ENCODE data around the gene CDC23. TPM values are rescaled to one million over a fixed set of nuclear protein-coding genes. Genes with fewer than 3 reads are reported as not detected.

Gene CDC23
- total and polyA plus RNA-seq, 2 donors (not counting 1 experiment from before 2014, with no cell fraction given): 11.8 to 35.4 TPM

DNA sequence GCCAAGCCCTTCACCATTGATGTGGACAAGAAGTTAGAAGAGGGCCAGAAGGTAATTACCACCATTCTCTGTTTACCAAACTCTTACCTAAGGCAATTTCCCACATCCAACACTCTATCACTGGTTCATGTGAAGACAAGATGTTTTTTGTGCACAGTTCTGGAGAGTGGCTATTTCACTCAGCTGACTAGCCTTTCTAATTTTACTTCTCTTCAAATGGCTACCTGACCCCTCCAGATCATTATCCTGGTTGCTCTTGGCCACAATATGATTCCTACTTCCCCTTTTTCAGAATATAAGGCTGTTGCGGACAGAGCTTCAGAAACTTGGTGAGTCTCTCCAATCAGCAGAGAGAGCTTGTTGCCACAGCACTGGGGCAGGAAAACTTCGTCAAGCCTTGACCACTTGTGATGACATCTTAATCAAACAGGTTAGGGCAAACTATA, 27.1 kb downstream of the CDC23 start:
- H3K4me1 ChIP-seq (ENCODE audit: control insufficient read depth in 2 of 2, insufficient read depth in 2 of 2, low read length in 2 of 2): no peaks in the 10 kb centered on the region
- intact Hi-C loops (cut with micrococcal nuclease): no loop called here
- Mint-ChIP-seq H3K4me3 (no peak overlapping the region), H3K27me3 (no peaks in the 10 kb centered on the region), H3K4me1 (no peaks in the 10 kb centered on the region), H3K27ac (no peak overlapping the region), H3K9me3 (ENCODE audit: insufficient read depth) (no peaks in the 10 kb centered on the region)
- ChIA-PET CTCF (interaction anchor here (0.5 to 1.1 kb wide), 3 partner anchors 9 to 52 kb away, joined by 3 read pairs; no protein-coding TSS in a partner anchor), POLR2A (no interaction called here)
- H2AFZ ChIP-seq (ENCODE audit: insufficient read depth, low read depth, low read length, poor library complexity, severe bottlenecking): no peak overlapping the region
- TF ChIP-seq, protein P1, sequence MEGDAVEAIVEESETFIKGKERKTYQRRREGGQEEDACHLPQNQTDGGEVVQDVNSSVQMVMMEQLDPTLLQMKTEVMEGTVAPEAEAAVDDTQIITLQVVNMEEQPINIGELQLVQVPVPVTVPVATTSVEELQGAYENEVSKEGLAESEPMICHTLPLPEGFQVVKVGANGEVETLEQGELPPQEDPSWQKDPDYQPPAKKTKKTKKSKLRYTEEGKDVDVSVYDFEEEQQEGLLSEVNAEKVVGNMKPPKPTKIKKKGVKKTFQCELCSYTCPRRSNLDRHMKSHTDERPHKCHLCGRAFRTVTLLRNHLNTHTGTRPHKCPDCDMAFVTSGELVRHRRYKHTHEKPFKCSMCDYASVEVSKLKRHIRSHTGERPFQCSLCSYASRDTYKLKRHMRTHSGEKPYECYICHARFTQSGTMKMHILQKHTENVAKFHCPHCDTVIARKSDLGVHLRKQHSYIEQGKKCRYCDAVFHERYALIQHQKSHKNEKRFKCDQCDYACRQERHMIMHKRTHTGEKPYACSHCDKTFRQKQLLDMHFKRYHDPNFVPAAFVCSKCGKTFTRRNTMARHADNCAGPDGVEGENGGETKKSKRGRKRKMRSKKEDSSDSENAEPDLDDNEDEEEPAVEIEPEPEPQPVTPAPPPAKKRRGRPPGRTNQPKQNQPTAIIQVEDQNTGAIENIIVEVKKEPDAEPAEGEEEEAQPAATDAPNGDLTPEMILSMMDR (IDR thresholded peaks at IDR 0.05): no peak
- no peak for TF ChIP-seq EZH2 (IDR thresholded peaks at IDR 0.05; ENCODE audit: borderline replicate concordance, insufficient read depth, low read depth, low read length, poor library complexity, severe bottlenecking)
- peaks cover 0 to 47% of the 10 kb centered on the region in 2 experiments for H3K36me3 ChIP-seq (replicated peaks in 1 of 2; ENCODE audit: control extremely low read depth in 1 of 2, control insufficient read depth in 1 of 2, extremely low read depth in 1 of 2, insufficient read depth in 2 of 2, low read length in 1 of 2)
- DNase-seq (no peak), ATAC-seq (ENCODE audit: low read depth) (no peak)
- H3K27me3 ChIP-seq (replicated peaks in 1 of 4; ENCODE audit: control extremely low read depth in 1 of 4, control insufficient read depth in 3 of 4, insufficient read depth in 4 of 4, low read length in 3 of 4): no peaks in the 10 kb centered on the region
- no peaks in the 10 kb centered on the region for H4K20me1 ChIP-seq (ENCODE audit: control insufficient read depth, insufficient read depth, low read length, poor library complexity, severe bottlenecking)
- H3K27ac ChIP-seq (ENCODE audit: low read length in 2 of 2): no peak overlapping the region
- no peak overlapping the region for H3K9ac ChIP-seq (ENCODE audit: low read length)
- no peaks in the 10 kb centered on the region for H3K79me2 ChIP-seq (ENCODE audit: control insufficient read depth, insufficient read depth, low read length)
- WGBS (ENCODE audit: insufficient coverage): 89% methylated on average over 1 of the region's 2 CpGs
- H3K4me3 ChIP-seq (ENCODE audit: control extremely low read depth in 1 of 5, extremely low read depth in 1 of 5, insufficient read depth in 1 of 5, low read depth in 2 of 5, low read length in 4 of 5): no peak overlapping the region
- no peaks in the 10 kb centered on the region for H3K9me3 ChIP-seq (ENCODE audit: control extremely low read depth in 1 of 3, control insufficient read depth in 2 of 3, insufficient read depth in 1 of 3, low read length in 2 of 3)
- H3K4me2 ChIP-seq (replicated peaks; ENCODE audit: low read depth, low read length, poor library complexity, severe bottlenecking): no peak overlapping the region

DNA sequence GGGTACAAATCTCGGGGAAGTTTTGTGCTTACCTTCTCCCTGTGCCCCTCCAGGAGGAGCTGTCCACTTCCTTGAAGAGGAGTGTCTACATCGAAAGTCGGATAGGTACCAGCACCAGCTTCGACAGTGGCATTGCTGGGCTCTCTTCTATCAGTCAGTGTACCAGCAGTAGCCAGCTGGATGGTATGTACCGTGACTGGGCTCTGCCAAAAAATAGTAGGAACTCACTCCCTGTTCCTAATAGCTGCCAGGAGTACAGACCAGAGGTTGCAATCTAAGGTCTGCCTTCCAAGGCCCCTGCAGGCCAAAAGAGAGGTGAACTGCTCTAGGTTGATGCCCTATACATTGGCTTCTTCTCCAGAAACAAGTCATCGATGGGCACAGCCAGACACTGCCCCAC, 30.3 kb downstream of the CDC23 start:
- Histone ChIP-seq H3K9me3 (ENCODE audit: control extremely low read depth in 1 of 3, control insufficient read depth in 2 of 3, insufficient read depth in 1 of 3, low read length in 2 of 3) (no peaks in the 10 kb centered on the region), H3K4me2 (replicated peaks; ENCODE audit: low read depth, low read length, poor library complexity, severe bottlenecking) (no peak overlapping the region), H2AFZ (ENCODE audit: insufficient read depth, low read depth, low read length, poor library complexity, severe bottlenecking) (no peak overlapping the region), H3K4me1 (ENCODE audit: control insufficient read depth in 2 of 2, insufficient read depth in 2 of 2, low read length in 2 of 2) (peaks cover 6 to 11% of the 10 kb centered on the region in 2 donors), H3K79me2 (ENCODE audit: control insufficient read depth, insufficient read depth, low read length) (peaks cover 6% of the 10 kb centered on the region), H3K9ac (ENCODE audit: low read length) (no peak overlapping the region), H3K36me3 (replicated peaks in 1 of 2; ENCODE audit: control extremely low read depth in 1 of 2, control insufficient read depth in 1 of 2, extremely low read depth in 1 of 2, insufficient read depth in 2 of 2, low read length in 1 of 2) (peaks cover 0 to 21% of the 10 kb centered on the region in 2 experiments), H3K27me3 (replicated peaks in 1 of 4; ENCODE audit: control extremely low read depth in 1 of 4, control insufficient read depth in 3 of 4, insufficient read depth in 4 of 4, low read length in 3 of 4) (no peaks in the 10 kb centered on the region), H3K4me3 (ENCODE audit: control extremely low read depth in 1 of 5, extremely low read depth in 1 of 5, insufficient read depth in 1 of 5, low read depth in 2 of 5, low read length in 4 of 5) (no peak overlapping the region), H3K27ac (ENCODE audit: low read length in 2 of 2) (no peak overlapping the region), H4K20me1 (ENCODE audit: control insufficient read depth, insufficient read depth, low read length, poor library complexity, severe bottlenecking) (no peaks in the 10 kb centered on the region)
- ATAC-seq (ENCODE audit: low read depth) (no peak), DNase-seq (no peak)
- Mint-ChIP-seq H3K9me3 (ENCODE audit: insufficient read depth) (no peaks in the 10 kb centered on the region), H3K27ac (no peak overlapping the region), H3K4me1 (peaks cover 6% of the 10 kb centered on the region), H3K27me3 (no peaks in the 10 kb centered on the region), H3K4me3 (no peak overlapping the region)
- intact Hi-C loops (cut with micrococcal nuclease): no loop called here
- no peak for TF ChIP-seq EZH2 (IDR thresholded peaks at IDR 0.05; ENCODE audit: borderline replicate concordance, insufficient read depth, low read depth, low read length, poor library complexity, severe bottlenecking)
- TF ChIP-seq, protein P1 (IDR thresholded peaks at IDR 0.05): no peak
- ChIA-PET POLR2A (no interaction called here), CTCF (no interaction called here)
- 96% methylated on average over 6 of the region's 6 CpGs for WGBS (ENCODE audit: insufficient coverage)
